GM23338 (cell line): ENCODE results near the gene GMPPA. TPM values are rescaled to one million over a fixed set of nuclear protein-coding genes. Genes with fewer than 3 reads are reported as not detected.

Experiments used
- ATAC-seq: fragments of 200-7000 bp; cut with Tn5 transposase; 3 replicates; pipeline ENCODE4 v1.9.1; 2020
- DNase-seq: peaks from one replicate; pipeline ENCODE4 v3.0.0-alpha.2; 2015; ENCODE audit warnings: low spot score
- H2AFZ ChIP-seq: fragments of 200-600 bp; sonication (generic); 2 replicates; pipeline ENCODE4 v1.8.0; 2016; ENCODE audit warnings: antibody characterized with exemption, mild to moderate bottlenecking, moderate library complexity
- H3F3A ChIP-seq: fragments of 200-600 bp; sonication (generic); replicated peaks from 2 replicates; pipeline ENCODE4 v1.8.0; 2017; ENCODE audit warnings: antibody characterized with exemption, mixed run types, low read depth
- H3K27ac ChIP-seq: fragments of 200-600 bp; sonication (generic); 2 replicates; pipeline ENCODE4 v1.6.1; 2016; ENCODE audit warnings: low read depth
- H3K27me3 ChIP-seq: fragments of 200-600 bp; sonication (generic); 2 replicates; pipeline ENCODE4 v1.8.0; 2016; ENCODE audit warnings: mild to moderate bottlenecking, mixed run types, moderate library complexity; ENCODE audit not compliant: insufficient read depth
- H3K36me3 ChIP-seq: fragments of 200-600 bp; sonication (generic); 2 replicates; pipeline ENCODE4 v1.8.0; 2016; ENCODE audit warnings: mild to moderate bottlenecking; ENCODE audit not compliant: insufficient read depth
- H3K4me1 ChIP-seq: fragments of 200-600 bp; sonication (generic); 2 replicates; pipeline ENCODE4 v1.8.0; 2016; ENCODE audit warnings: mild to moderate bottlenecking, moderate library complexity; ENCODE audit not compliant: insufficient read depth
- H3K4me2 ChIP-seq: fragments of 200-600 bp; sonication (generic); 2 replicates; pipeline ENCODE4 v1.7.1; 2017; ENCODE audit warnings: mixed run types
- H3K4me3 ChIP-seq: fragments of 200-600 bp; sonication (generic); 2 replicates; pipeline ENCODE4 v1.6.1; 2016; ENCODE audit warnings: mixed run types
- H3K79me2 ChIP-seq: fragments of 200-600 bp; sonication (generic); replicated peaks from 2 replicates; pipeline ENCODE4 v1.8.0; 2017; ENCODE audit warnings: mild to moderate bottlenecking; ENCODE audit not compliant: insufficient read depth
- H3K9me2 ChIP-seq: fragments of 200-600 bp; sonication (generic); 2 replicates; pipeline ENCODE4 v1.8.0; 2017; ENCODE audit not compliant: insufficient read depth
- H4K20me1 ChIP-seq: fragments of 200-600 bp; sonication (generic); replicated peaks from 2 replicates; pipeline ENCODE4 v1.8.0; 2017; ENCODE audit warnings: mild to moderate bottlenecking; ENCODE audit not compliant: insufficient read depth
- H3K27ac Mint-ChIP-seq: 2 replicates; pipeline ENCODE4 v1.8.0; 2020; ENCODE audit warnings: inconsistent platforms, mild to moderate bottlenecking, moderate library complexity, mixed read lengths
- H3K27me3 Mint-ChIP-seq: 3 replicates; pipeline ENCODE4 v1.8.0; 2022; ENCODE audit warnings: low read depth, mild to moderate bottlenecking, moderate library complexity, mixed read lengths, inconsistent platforms; ENCODE audit not compliant: insufficient read depth, poor library complexity
- H3K36me3 Mint-ChIP-seq: 3 replicates; pipeline ENCODE4 v1.8.0; 2021; ENCODE audit warnings: low read depth, mild to moderate bottlenecking, inconsistent platforms, moderate library complexity, mixed read lengths
- H3K4me1 Mint-ChIP-seq: 3 replicates; pipeline ENCODE4 v1.8.0; 2020; ENCODE audit warnings: mild to moderate bottlenecking, inconsistent platforms, mixed read lengths
- H3K4me3 Mint-ChIP-seq: 3 replicates; pipeline ENCODE4 v1.8.0; 2021; ENCODE audit warnings: moderate library complexity, mild to moderate bottlenecking, inconsistent platforms, mixed read lengths
- H3K9me3 Mint-ChIP-seq: 3 replicates; pipeline ENCODE4 v1.8.0; 2020; ENCODE audit warnings: moderate library complexity, mild to moderate bottlenecking, inconsistent platforms, mixed read lengths
- CREB1 ChIP-seq: fragments of 250-450 bp; sonication (Bioruptor Pico); IDR thresholded peaks from 2 replicates; pipeline ENCODE4 v1.5.0; 2020; ENCODE audit warnings: low read depth, mild to moderate bottlenecking, moderate library complexity
- ETS1 ChIP-seq: IDR thresholded peaks from 2 replicates; pipeline ENCODE4 v1.6.1; 2016; ENCODE audit warnings: antibody characterized with exemption
- NANOG ChIP-seq: IDR thresholded peaks from 2 replicates; pipeline ENCODE4 v1.6.1; 2016; ENCODE audit warnings: antibody characterized with exemption, borderline replicate concordance
- POLR2AphosphoS5 ChIP-seq: IDR thresholded peaks from 2 replicates; pipeline ENCODE4 v1.6.1; 2016; ENCODE audit warnings: antibody characterized with exemption, low read depth
- REST ChIP-seq: IDR thresholded peaks from one replicate; pipeline ENCODE4 v1.6.1; 2018; ENCODE audit warnings: antibody characterized with exemption; ENCODE audit not compliant: unreplicated experiment
- STAT1 ChIP-seq: IDR thresholded peaks from one replicate; pipeline ENCODE4 v1.6.1; 2016; ENCODE audit warnings: antibody characterized with exemption; ENCODE audit not compliant: unreplicated experiment
- polyA plus RNA-seq: library from polyadenylated mRNA; unstranded; fragments of >200 nt; fragmentation: Nextera tagmentation; extraction: Ambion mirVana; gene quantifications from 2 replicates; pipeline ENCODE4 v1.2.1, GENCODE V29; 2016
- total RNA-seq: library from RNA; depleted of rRNA; stranded (reverse); fragments of >200 nt; shearing (Covaris generic); gene quantifications from 2 replicates; pipeline ENCODE4 v1.2.3, GENCODE V29; 2014
- TF ChIP-seq, protein P1 (sequence below): fragments of 250-450 bp; sonication (Bioruptor Pico); IDR thresholded peaks from 2 replicates; pipeline ENCODE4 v1.5.0; 2020; ENCODE audit warnings: mild to moderate bottlenecking, moderate library complexity
- TF ChIP-seq, protein P2 (sequence below), 2 experiments: fragments of 200-600 bp in 1 of 2; sonication (generic) in 1 of 2; conservative IDR thresholded peaks; 2 replicates each; pipeline versions ENCODE4 v1.5.1 to v1.6.1; 2016 to 2017; ENCODE audit warnings: antibody characterized with exemption in 2 of 2, low read depth in 2 of 2, mild to moderate bottlenecking in 2 of 2, moderate library complexity in 1 of 2

The GMPPA gene
- total and polyA plus RNA-seq, 2 experiments from 2014 or later, result 27.0 to 33.8 TPM

DNA sequence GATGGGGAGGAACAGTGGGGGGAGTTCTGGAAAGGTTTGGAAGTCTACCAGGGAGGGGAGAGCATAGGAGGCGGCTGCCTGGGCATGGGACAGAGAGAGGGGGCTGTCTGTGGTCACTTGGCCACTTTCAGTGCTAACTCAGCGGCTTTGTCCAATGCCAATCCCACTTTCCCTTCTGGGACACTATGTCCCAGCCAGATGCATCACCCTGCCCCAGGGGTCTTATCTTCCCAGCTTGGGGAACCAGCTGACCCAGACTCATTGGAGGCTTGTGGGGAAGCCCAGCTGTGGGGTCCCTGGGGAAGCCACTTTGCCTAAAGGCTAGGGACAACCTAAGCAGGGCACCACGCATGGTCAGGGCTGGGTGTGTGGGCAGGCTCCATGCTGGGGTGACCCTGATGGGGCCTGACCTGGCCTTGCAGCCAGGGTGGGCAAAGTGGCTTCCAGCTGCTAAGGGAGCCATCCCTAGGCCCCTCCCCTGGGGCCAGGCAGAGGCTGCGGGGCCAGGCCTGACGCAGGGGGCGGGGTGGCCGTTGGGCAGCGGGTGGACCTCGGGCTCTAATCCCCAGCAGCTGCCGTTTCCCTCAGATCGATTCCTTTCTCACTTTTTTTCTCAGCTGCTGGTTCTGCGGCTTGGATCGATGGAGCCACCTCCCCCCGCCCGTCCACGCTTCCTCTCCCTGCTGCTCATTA lies 14.0 kb downstream of the GMPPA start (continued):
- TF ChIP-seq, protein P1, sequence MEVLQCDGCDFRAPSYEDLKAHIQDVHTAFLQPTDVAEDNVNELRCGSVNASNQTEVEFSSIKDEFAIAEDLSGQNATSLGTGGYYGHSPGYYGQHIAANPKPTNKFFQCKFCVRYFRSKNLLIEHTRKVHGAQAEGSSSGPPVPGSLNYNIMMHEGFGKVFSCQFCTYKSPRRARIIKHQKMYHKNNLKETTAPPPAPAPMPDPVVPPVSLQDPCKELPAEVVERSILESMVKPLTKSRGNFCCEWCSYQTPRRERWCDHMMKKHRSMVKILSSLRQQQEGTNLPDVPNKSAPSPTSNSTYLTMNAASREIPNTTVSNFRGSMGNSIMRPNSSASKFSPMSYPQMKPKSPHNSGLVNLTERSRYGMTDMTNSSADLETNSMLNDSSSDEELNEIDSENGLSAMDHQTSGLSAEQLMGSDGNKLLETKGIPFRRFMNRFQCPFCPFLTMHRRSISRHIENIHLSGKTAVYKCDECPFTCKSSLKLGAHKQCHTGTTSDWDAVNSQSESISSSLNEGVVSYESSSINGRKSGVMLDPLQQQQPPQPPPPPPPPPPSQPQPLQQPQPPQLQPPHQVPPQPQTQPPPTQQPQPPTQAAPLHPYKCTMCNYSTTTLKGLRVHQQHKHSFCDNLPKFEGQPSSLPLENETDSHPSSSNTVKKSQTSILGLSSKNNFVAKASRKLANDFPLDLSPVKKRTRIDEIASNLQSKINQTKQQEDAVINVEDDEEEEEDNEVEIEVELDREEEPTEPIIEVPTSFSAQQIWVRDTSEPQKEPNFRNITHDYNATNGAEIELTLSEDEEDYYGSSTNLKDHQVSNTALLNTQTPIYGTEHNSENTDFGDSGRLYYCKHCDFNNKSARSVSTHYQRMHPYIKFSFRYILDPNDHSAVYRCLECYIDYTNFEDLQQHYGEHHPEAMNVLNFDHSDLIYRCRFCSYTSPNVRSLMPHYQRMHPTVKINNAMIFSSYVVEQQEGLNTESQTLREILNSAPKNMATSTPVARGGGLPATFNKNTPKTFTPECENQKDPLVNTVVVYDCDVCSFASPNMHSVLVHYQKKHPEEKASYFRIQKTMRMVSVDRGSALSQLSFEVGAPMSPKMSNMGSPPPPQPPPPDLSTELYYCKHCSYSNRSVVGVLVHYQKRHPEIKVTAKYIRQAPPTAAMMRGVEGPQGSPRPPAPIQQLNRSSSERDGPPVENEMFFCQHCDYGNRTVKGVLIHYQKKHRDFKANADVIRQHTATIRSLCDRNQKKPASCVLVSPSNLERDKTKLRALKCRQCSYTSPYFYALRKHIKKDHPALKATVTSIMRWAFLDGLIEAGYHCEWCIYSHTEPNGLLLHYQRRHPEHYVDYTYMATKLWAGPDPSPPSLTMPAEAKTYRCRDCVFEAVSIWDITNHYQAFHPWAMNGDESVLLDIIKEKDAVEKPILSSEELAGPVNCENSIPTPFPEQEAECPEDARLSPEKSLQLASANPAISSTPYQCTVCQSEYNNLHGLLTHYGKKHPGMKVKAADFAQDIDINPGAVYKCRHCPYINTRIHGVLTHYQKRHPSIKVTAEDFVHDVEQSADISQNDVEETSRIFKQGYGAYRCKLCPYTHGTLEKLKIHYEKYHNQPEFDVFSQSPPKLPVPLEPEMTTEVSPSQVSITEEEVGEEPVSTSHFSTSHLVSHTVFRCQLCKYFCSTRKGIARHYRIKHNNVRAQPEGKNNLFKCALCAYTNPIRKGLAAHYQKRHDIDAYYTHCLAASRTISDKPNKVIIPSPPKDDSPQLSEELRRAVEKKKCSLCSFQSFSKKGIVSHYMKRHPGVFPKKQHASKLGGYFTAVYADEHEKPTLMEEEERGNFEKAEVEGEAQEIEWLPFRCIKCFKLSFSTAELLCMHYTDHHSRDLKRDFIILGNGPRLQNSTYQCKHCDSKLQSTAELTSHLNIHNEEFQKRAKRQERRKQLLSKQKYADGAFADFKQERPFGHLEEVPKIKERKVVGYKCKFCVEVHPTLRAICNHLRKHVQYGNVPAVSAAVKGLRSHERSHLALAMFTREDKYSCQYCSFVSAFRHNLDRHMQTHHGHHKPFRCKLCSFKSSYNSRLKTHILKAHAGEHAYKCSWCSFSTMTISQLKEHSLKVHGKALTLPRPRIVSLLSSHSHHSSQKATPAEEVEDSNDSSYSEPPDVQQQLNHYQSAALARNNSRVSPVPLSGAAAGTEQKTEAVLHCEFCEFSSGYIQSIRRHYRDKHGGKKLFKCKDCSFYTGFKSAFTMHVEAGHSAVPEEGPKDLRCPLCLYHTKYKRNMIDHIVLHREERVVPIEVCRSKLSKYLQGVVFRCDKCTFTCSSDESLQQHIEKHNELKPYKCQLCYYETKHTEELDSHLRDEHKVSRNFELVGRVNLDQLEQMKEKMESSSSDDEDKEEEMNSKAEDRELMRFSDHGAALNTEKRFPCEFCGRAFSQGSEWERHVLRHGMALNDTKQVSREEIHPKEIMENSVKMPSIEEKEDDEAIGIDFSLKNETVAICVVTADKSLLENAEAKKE (CRISPR knock-in tag), result no peak

- H3K27ac Mint-ChIP-seq, result no peak overlapping the region
- H3K27me3 Mint-ChIP-seq, result peaks cover 77% of the 10 kb centered on the region
- peaks cover 79% of the 10 kb centered on the region for H3K27me3 ChIP-seq
- H3K36me3 ChIP-seq, result no peaks in the 10 kb centered on the region
- H3K4me3 ChIP-seq, result peak overlapping the region; percentile 43
- no peaks in the 10 kb centered on the region for H4K20me1 ChIP-seq
- no peak for DNase-seq
- no peaks in the 10 kb centered on the region for H3K79me2 ChIP-seq
- peak overlapping the region; percentile 49 for H3K4me3 Mint-ChIP-seq
- no peaks in the 10 kb centered on the region for H3K9me2 ChIP-seq
- H3K9me3 Mint-ChIP-seq, result no peaks in the 10 kb centered on the region
- H3K4me2 ChIP-seq, result peak overlapping the region; percentile 73
- H3K4me1 ChIP-seq, result peaks cover 44% of the 10 kb centered on the region
- H3F3A ChIP-seq, result 0 out of 2 replicates have a peak, but pooled peaks cover 4% of the 10 kb centered on the region
- H3K27ac ChIP-seq, result no peak overlapping the region
- H3K36me3 Mint-ChIP-seq, result no peaks in the 10 kb centered on the region
- no peak for ATAC-seq
- peaks cover 76% of the 10 kb centered on the region for H3K4me1 Mint-ChIP-seq
- H2AFZ ChIP-seq, result no peak overlapping the region
- no peak for TF ChIP-seq NANOG
- no peak for TF ChIP-seq CREB1 (CRISPR knock-in tag)
- no peak for TF ChIP-seq POLR2AphosphoS5
- no peak for TF ChIP-seq STAT1
- TF ChIP-seq, protein P2, sequence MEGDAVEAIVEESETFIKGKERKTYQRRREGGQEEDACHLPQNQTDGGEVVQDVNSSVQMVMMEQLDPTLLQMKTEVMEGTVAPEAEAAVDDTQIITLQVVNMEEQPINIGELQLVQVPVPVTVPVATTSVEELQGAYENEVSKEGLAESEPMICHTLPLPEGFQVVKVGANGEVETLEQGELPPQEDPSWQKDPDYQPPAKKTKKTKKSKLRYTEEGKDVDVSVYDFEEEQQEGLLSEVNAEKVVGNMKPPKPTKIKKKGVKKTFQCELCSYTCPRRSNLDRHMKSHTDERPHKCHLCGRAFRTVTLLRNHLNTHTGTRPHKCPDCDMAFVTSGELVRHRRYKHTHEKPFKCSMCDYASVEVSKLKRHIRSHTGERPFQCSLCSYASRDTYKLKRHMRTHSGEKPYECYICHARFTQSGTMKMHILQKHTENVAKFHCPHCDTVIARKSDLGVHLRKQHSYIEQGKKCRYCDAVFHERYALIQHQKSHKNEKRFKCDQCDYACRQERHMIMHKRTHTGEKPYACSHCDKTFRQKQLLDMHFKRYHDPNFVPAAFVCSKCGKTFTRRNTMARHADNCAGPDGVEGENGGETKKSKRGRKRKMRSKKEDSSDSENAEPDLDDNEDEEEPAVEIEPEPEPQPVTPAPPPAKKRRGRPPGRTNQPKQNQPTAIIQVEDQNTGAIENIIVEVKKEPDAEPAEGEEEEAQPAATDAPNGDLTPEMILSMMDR (conservative IDR thresholded peaks at IDR 0.05; ENCODE audit: low read depth in 2 of 2), result no peak
- TF ChIP-seq ETS1, result no peak
- TF ChIP-seq REST, result no peak
Observed at GRCh38 chr2:219513787-219514186, 15.1 kb downstream of the GMPPA start.
